HCT116 (cell line): ENCODE measurements around the gene VPS45. TPM values are rescaled to one million over a fixed set of nuclear protein-coding genes. Genes with fewer than 3 reads are reported as not detected.

ENCODE experiments used
- ATAC-seq: fragments of 200-7000 bp; cut with Tn5 transposase; 2 replicates; pipeline ENCODE4 v1.9.1; 2020; ENCODE audit warnings: mild to moderate bottlenecking, moderate library complexity
- BruUV-seq: library from RNA; stranded (reverse); fragments of 400-500 nt; replicated peaks from 2 replicates; lab custom pipeline; 2021; lab: Mats Ljungman, UMichigan
- CTCF ChIA-PET: fragments of 300-600 bp; sonication (Branson Sonifier 250); formaldehyde crosslinking; loops from one replicate; lab custom pipeline; 2021; ENCODE audit warnings: antibody characterized with exemption; lab: Charles Lee
- POLR2A ChIA-PET: fragments of 300-600, 350-600 bp; sonication (Branson Sonifier 250); formaldehyde crosslinking; loops from one replicate; lab custom pipeline; 2021; ENCODE audit warnings: antibody characterized with exemption; lab: Charles Lee
- RAD21 ChIA-PET, 2 experiments: fragments of 300-600 bp; sonication (Branson Sonifier 250); formaldehyde crosslinking; loops; one replicate each; lab custom pipeline; 2023; ENCODE audit warnings: low total read pairs in 2 of 2; ENCODE audit not compliant: uncharacterized antibody in 2 of 2, unreplicated experiment in 2 of 2, low non-redundant PET in 1 of 2; lab: Charles Lee
- DNase-seq: peaks from one replicate; pipeline ENCODE4 v3.0.0-alpha.2; 2010; ENCODE audit warnings: low read depth, low spot score
- H2AFZ ChIP-seq: fragments of 200-600 bp; shearing (Covaris generic), sonication (generic); 2 replicates; pipeline ENCODE4 v1.6.1; 2017; ENCODE audit warnings: low read depth, mixed run types, mixed read lengths, antibody characterized with exemption, low read length; ENCODE audit not compliant: poor library complexity, severe bottlenecking
- H3K27ac ChIP-seq: 2 replicates; pipeline ENCODE4 v1.5.1; 2012; ENCODE audit warnings: low read depth, low read length
- H3K27me3 ChIP-seq: fragments of 200-600 bp; sonication (generic); 2 replicates; pipeline ENCODE4 v1.6.1; 2016; ENCODE audit warnings: mixed run types, low read length, mixed read lengths; ENCODE audit not compliant: insufficient read depth
- H3K36me3 ChIP-seq, 2 experiments: fragments of 200-500 bp in 1 of 2; fragments of 200-600 bp in 1 of 2; sonication (Bioruptor generic) in 1 of 2; sonication (generic) in 1 of 2; 2 replicates each; pipeline versions ENCODE4 v1.5.1 to v1.6.1; 2014 to 2016; ENCODE audit warnings: low read length in 2 of 2, inconsistent platforms in 1 of 2, mixed read lengths in 1 of 2, mixed run types in 1 of 2; ENCODE audit not compliant: insufficient read depth in 2 of 2, control insufficient read depth in 1 of 2
- H3K4me1 ChIP-seq, 2 experiments: fragments of 200-600 bp in 1 of 2; sonication (generic) in 1 of 2; 2 replicates each; pipeline versions ENCODE4 v1.5.1 to v1.6.1; 2012 to 2017; ENCODE audit warnings: low read length in 2 of 2, inconsistent platforms in 1 of 2, mild to moderate bottlenecking in 1 of 2, mixed read lengths in 1 of 2, mixed run types in 1 of 2, moderate library complexity in 1 of 2; ENCODE audit not compliant: insufficient read depth in 2 of 2, control insufficient read depth in 1 of 2
- H3K4me2 ChIP-seq: fragments of 200-600 bp; sonication (generic); 2 replicates; pipeline ENCODE4 v1.6.1; 2017; ENCODE audit warnings: mixed run types, low read length, mixed read lengths
- H3K4me3 ChIP-seq, 2 experiments: fragments of 200-600 bp in 1 of 2; sonication (generic) in 1 of 2; replicated peaks in 1 of 2; 2 replicates each; pipeline ENCODE4 v1.5.1; 2011 to 2016; ENCODE audit warnings: low read length in 2 of 2, control low read depth in 1 of 2, low read depth in 1 of 2, mild to moderate bottlenecking in 1 of 2, mixed read lengths in 1 of 2, mixed run types in 1 of 2
- H3K79me2 ChIP-seq: fragments of 200-600 bp; sonication (generic); 2 replicates; pipeline ENCODE4 v1.6.1; 2017; ENCODE audit warnings: mild to moderate bottlenecking, mixed run types, low read length, moderate library complexity, mixed read lengths; ENCODE audit not compliant: insufficient read depth
- H3K9ac ChIP-seq: fragments of 200-600 bp; sonication (generic); 2 replicates; pipeline ENCODE4 v1.6.1; 2016; ENCODE audit warnings: low read length, mixed read lengths
- H3K9me2 ChIP-seq: fragments of 200-600 bp; sonication (generic), shearing (Covaris generic); 2 replicates; pipeline ENCODE4 v1.6.1; 2017; ENCODE audit warnings: mixed run types, mild to moderate bottlenecking, moderate library complexity; ENCODE audit not compliant: insufficient read depth
- H3K9me3 ChIP-seq, 2 experiments: fragments of 200-500 bp in 1 of 2; fragments of 200-600 bp in 1 of 2; sonication (Bioruptor generic) in 1 of 2; sonication (generic) in 1 of 2; 2 replicates each; pipeline ENCODE4 v1.6.1; 2014 to 2017; ENCODE audit warnings: low read length in 2 of 2, mixed read lengths in 2 of 2, inconsistent platforms in 1 of 2, low read depth in 1 of 2, mild to moderate bottlenecking in 1 of 2, mixed run types in 1 of 2, moderate library complexity in 1 of 2; ENCODE audit not compliant: control insufficient read depth in 1 of 2, insufficient read depth in 1 of 2
- H4K20me1 ChIP-seq: fragments of 200-600 bp; sonication (generic), shearing (Covaris generic); 2 replicates; pipeline ENCODE4 v1.6.1; 2017; ENCODE audit warnings: mixed run types, mild to moderate bottlenecking, moderate library complexity; ENCODE audit not compliant: insufficient read depth
- CBX3 ChIP-seq: IDR thresholded peaks from 2 replicates; pipeline ENCODE4 v1.6.1; 2012; ENCODE audit warnings: low read depth
- CEBPB ChIP-seq: IDR thresholded peaks from 2 replicates; pipeline ENCODE4 v1.6.1; 2012; ENCODE audit warnings: low read depth
- EGR1 ChIP-seq: IDR thresholded peaks from 2 replicates; pipeline ENCODE4 v1.6.1; 2012; ENCODE audit warnings: low read depth
- ELF1 ChIP-seq: IDR thresholded peaks from 2 replicates; pipeline ENCODE4 v1.6.1; 2012; ENCODE audit warnings: low read depth, borderline replicate concordance
- EZH2phosphoT487 ChIP-seq: fragments of 200-600 bp; IDR thresholded peaks from 2 replicates; pipeline ENCODE4 v1.6.1; 2018; ENCODE audit warnings: antibody characterized with exemption, borderline replicate concordance
- POLR2A ChIP-seq: IDR thresholded peaks from 2 replicates; pipeline ENCODE4 v1.7.0; 2011; ENCODE audit warnings: borderline replicate concordance; ENCODE audit not compliant: insufficient read depth, insufficient read length; ENCODE audit errors: extremely low read depth
- POLR2AphosphoS5 ChIP-seq: IDR thresholded peaks from 2 replicates; pipeline ENCODE4 v1.6.1; 2011; ENCODE audit warnings: mild to moderate bottlenecking, low read depth, low read length, moderate library complexity
- SIN3A ChIP-seq: IDR thresholded peaks from 2 replicates; pipeline ENCODE4 v1.6.1; 2012; ENCODE audit warnings: low read depth
- TCF7L2 ChIP-seq: IDR thresholded peaks from 2 replicates; pipeline ENCODE4 v1.7.0; 2011; ENCODE audit warnings: borderline replicate concordance, inconsistent platforms; ENCODE audit not compliant: insufficient read depth, insufficient read length; ENCODE audit errors: extremely low read depth
- YY1 ChIP-seq: IDR thresholded peaks from 2 replicates; pipeline ENCODE4 v1.6.1; 2011; ENCODE audit warnings: low read length, low read depth, moderate library complexity, mild to moderate bottlenecking; ENCODE audit not compliant: insufficient replicate concordance; ENCODE audit errors: extremely low read depth
- ZFX ChIP-seq: fragments of 450-650 bp; IDR thresholded peaks from 2 replicates; pipeline ENCODE4 v1.6.1; 2017
- ZNF274 ChIP-seq: fragments of 200-500 bp; sonication (Bioruptor generic); IDR thresholded peaks from 2 replicates; pipeline ENCODE4 v1.6.1; 2014; ENCODE audit warnings: mild to moderate bottlenecking, low read depth, low read length, inconsistent platforms
- intact Hi-C: fragments of 100-400 bp; cut with micrococcal nuclease; formaldehyde crosslinking; loops from 2 replicates; pipeline ENCODE4 v1.10.0; 2022
- total RNA-seq: library from RNA; stranded (reverse); gene quantifications from one replicate; pipeline ENCODE4 v1.2.1, GENCODE V29; 2021; ENCODE audit not compliant: unreplicated experiment
- TF ChIP-seq, protein P1 (sequence below): IDR thresholded peaks from 2 replicates; pipeline ENCODE4 v1.6.1; 2012
- TF ChIP-seq, protein P2 (sequence below): IDR thresholded peaks from 2 replicates; pipeline ENCODE4 v1.6.1; 2011; ENCODE audit warnings: mild to moderate bottlenecking, low read length, moderate library complexity; ENCODE audit not compliant: insufficient replicate concordance; ENCODE audit errors: extremely low read depth
- TF ChIP-seq, protein P3 (sequence below): IDR thresholded peaks from 2 replicates; pipeline ENCODE4 v1.6.1; 2012; ENCODE audit warnings: low read depth
- TF ChIP-seq, protein P4 (sequence below): IDR thresholded peaks from 2 replicates; pipeline ENCODE4 v1.6.1; 2012

Gene VPS45
- total RNA-seq, 1 experiment from 2014 or later = 28.1 TPM

DNA sequence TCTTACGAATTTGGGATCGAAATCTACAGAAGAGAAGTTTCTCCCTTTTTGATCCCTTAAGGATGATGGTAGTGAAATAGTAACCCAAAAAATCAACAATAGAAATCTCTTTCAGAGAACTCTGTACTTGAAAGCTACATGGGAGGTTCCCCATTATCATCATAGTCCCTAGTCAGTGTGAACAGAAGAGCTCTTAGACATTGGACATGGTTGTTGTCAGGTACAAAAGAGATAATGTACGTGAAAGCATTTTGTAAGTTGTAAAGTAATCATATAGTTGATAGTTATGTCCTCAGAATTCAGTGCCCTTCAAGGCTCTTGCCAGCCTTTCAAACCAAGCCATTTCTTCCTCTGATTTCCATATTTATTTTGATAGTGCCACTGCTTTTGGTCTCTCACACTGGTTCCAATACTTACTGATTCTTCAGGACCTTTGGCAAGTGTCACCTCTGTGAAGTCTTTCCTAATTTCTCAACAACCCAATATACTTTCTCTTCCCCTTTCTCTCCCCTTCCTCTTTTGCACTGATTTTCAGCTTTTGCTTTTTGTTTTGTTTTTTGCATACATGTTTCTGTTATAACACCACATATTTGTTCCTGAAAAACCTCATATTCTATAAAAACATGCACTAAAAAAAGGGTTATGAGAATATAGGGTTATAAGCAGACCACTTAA is 22.4 kb downstream of the VPS45 start:
- Histone ChIP-seq H3K9me3 (no peaks in the 10 kb centered on the region), H3K36me3 (peaks cover 0 to 10% of the 10 kb centered on the region in 2 experiments; a peak in 1 of 4 replicates), H3K4me2 (no peak overlapping the region), H3K79me2 (no peaks in the 10 kb centered on the region), H3K4me1 (no peaks in the 10 kb centered on the region), H3K9ac (no peak overlapping the region), H3K9me2 (no peaks in the 10 kb centered on the region), H2AFZ (no peak overlapping the region), H3K27me3 (no peaks in the 10 kb centered on the region), H3K4me3 (no peak overlapping the region), H4K20me1 (no peaks in the 10 kb centered on the region), H3K27ac (no peak overlapping the region)
- no peak for DNase-seq
- ChIA-PET CTCF (no interaction called here), POLR2A (no interaction called here), RAD21 (no interaction called here)
- intact Hi-C loops = no loop called here
- BruUV-seq = no TSS peak
- no peak for TF ChIP-seq POLR2AphosphoS5
- TF ChIP-seq ZNF274 = no peak
- TF ChIP-seq, protein P1, sequence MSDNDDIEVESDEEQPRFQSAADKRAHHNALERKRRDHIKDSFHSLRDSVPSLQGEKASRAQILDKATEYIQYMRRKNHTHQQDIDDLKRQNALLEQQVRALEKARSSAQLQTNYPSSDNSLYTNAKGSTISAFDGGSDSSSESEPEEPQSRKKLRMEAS = no peak
- no peak for TF ChIP-seq SIN3A
- no peak for TF ChIP-seq POLR2A
- no peak for TF ChIP-seq EZH2phosphoT487
- no peak for TF ChIP-seq YY1
- TF ChIP-seq, protein P2, sequence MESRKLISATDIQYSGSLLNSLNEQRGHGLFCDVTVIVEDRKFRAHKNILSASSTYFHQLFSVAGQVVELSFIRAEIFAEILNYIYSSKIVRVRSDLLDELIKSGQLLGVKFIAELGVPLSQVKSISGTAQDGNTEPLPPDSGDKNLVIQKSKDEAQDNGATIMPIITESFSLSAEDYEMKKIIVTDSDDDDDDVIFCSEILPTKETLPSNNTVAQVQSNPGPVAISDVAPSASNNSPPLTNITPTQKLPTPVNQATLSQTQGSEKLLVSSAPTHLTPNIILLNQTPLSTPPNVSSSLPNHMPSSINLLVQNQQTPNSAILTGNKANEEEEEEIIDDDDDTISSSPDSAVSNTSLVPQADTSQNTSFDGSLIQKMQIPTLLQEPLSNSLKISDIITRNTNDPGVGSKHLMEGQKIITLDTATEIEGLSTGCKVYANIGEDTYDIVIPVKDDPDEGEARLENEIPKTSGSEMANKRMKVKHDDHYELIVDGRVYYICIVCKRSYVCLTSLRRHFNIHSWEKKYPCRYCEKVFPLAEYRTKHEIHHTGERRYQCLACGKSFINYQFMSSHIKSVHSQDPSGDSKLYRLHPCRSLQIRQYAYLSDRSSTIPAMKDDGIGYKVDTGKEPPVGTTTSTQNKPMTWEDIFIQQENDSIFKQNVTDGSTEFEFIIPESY = no peak
- no peak for TF ChIP-seq ZFX
- TF ChIP-seq, protein P3, sequence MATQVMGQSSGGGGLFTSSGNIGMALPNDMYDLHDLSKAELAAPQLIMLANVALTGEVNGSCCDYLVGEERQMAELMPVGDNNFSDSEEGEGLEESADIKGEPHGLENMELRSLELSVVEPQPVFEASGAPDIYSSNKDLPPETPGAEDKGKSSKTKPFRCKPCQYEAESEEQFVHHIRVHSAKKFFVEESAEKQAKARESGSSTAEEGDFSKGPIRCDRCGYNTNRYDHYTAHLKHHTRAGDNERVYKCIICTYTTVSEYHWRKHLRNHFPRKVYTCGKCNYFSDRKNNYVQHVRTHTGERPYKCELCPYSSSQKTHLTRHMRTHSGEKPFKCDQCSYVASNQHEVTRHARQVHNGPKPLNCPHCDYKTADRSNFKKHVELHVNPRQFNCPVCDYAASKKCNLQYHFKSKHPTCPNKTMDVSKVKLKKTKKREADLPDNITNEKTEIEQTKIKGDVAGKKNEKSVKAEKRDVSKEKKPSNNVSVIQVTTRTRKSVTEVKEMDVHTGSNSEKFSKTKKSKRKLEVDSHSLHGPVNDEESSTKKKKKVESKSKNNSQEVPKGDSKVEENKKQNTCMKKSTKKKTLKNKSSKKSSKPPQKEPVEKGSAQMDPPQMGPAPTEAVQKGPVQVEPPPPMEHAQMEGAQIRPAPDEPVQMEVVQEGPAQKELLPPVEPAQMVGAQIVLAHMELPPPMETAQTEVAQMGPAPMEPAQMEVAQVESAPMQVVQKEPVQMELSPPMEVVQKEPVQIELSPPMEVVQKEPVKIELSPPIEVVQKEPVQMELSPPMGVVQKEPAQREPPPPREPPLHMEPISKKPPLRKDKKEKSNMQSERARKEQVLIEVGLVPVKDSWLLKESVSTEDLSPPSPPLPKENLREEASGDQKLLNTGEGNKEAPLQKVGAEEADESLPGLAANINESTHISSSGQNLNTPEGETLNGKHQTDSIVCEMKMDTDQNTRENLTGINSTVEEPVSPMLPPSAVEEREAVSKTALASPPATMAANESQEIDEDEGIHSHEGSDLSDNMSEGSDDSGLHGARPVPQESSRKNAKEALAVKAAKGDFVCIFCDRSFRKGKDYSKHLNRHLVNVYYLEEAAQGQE = no peak
- TF ChIP-seq, protein P4, sequence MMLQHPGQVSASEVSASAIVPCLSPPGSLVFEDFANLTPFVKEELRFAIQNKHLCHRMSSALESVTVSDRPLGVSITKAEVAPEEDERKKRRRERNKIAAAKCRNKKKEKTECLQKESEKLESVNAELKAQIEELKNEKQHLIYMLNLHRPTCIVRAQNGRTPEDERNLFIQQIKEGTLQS = no peak
- TF ChIP-seq CBX3 = no peak
- no peak for TF ChIP-seq CEBPB
- TF ChIP-seq TCF7L2 = no peak
- TF ChIP-seq ELF1 = no peak
- no peak for TF ChIP-seq EGR1
- no peak for ATAC-seq
